COLO668 (cell line): ENCODE results near the gene NSDHL.
"Not testable (repeated sequence)": the region's sequence is repeated elsewhere in the genome, so short reads cannot be mapped to it uniquely, and the experiment has no call there.

ENCODE experiments used
- DNase-seq: peaks from one replicate; lab custom pipeline; 2025; ENCODE audit not compliant: unreplicated experiment; lab: John Stamatoyannopoulos, UW

The NSDHL gene

GRCh38 chrX:152830312-152831305 is at the start of gene NSDHL, which contains the start of gene CETN2:
NSDHL (plus strand) TSS chrX:152831063; CDS start chrX:152846325, 15,262 bp downstream.
CETN2 (minus strand) TSS chrX:152830757; CDS start chrX:152830710, 47 bp downstream.
- peak; percentile 99 for DNase-seq

DNA sequence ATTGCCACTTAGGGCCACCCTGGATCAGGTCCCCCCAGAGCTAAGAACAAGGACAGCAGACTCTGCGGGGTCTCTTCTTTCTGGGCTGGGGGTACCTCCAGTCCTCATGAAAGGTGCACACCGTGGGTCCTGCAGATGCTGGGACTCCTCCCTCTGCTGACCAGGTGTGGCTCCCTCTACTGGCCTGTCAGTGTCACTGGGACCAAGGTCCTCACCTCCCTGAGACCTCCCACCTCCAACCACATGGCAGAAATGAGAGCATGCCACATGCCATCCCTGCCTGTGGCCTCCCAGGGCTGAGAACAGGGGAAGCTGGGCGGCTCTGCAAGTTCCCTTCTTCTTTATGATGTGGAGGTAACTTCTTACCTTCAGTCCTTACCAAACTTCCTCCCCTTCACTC is 43.8 kb upstream of the NSDHL start:
- DNase-seq: not testable (repeated sequence)

DNA sequence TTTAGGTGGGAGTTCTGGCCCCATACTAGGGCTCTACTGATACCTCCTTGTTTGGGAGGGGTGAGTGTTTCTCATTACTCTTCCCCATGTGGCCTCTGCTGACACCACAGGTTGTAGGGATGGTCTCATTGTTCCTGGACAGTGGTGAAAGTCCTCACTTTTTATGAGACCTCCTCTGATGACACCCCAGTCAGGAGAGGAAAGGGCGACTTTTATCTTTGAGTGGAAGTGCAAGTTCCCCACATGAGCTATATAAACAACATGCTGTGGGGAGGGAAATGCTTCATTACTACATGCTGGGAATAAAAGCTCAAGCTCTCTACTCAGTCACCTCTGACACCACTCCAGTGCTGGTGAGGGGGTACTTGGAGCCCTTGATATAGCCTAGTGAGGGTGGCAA is 31.9 kb upstream of the NSDHL start:
- no peak for DNase-seq

GRCh38 chrX:152806035-152806434 is 24.8 kb upstream of the NSDHL start:
- no peak for DNase-seq

DNA sequence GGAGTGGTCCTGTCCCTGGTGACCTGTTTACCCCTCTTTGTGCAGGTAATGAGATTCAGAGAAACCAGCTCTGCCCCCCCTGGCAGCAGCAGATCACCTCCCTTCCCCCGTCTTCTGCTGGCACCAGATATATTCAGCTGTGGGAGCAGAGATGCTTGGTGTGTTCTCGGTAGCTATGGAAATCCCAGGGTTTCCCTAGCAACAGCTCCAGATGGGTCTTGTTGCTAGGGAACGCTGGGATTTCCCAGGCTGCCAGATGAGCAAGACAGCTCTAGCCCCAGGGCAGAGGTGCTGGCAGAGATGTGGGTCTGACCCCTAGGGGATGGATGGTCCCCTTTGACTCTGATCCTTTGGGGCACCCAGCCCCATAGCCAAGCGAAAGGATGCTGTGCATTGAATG is 20.5 kb upstream of the NSDHL start:
- peak; percentile 19 for DNase-seq

DNA sequence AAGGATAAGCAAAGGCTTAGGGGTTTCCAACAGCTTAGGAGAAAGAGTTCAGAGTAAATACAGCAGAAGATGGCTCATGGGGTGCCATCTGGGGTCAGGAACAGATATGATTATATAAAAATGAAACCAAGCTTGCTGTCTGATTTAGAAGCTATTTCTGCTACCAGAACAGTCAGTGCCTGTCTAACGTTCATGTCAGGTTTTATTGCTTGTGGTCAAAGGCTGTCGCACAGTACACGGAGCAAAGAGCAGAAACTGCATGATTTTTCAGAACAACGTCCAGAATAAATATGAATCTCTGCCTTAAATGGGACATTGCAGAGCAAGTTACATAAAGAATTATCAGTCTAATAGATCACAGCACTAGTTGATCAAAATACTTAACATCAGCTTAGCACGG is 17.7 kb upstream of the NSDHL start:
- no peak for DNase-seq

DNA sequence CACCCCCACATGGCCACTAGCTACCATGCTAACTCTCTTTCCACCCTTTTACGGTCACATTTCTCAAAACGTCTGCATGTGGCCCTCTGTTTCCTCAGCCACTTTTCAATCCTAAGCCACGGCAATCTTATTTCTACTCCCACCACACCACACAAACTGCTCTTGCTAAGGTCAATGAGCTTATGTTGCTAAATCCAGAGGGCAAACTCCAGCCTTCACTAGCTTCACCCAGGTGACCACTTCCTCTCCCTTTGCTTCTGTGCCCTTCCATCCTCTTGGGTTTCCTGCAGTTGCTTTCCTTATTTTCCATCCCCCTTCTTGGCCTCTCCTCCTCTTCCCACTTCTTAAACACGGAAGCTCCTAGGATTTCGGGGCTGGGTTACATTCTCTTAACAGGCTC is 16.8 kb upstream of the NSDHL start:
- no peak for DNase-seq

GRCh38 chrX:152817078-152817764 is 13.6 kb upstream of the NSDHL start:
- peak; percentile 14 for DNase-seq

DNA sequence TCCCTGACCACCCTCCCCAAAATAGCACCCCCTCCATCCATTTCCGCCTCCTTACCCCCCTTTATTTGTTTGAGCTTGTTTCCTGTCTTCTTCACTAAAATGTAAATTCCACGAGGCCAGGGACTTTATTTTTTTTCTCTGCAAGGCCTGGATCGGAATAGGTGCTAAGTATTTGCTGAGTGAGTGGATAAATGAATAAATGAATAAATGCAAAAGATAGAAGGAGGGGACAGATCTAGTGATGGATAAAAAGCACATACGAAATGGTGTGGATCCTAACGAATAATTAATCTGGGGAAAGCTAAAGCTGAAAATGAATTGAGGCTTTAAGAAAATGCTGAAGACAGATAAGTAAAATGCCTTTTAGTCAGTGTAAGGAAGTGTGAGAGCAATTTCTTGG is 12.5 kb upstream of the NSDHL start:
- DNase-seq: no peak

GRCh38 chrX:152819266-152819665 is 11.6 kb upstream of the NSDHL start:
- DNase-seq: no peak

DNA sequence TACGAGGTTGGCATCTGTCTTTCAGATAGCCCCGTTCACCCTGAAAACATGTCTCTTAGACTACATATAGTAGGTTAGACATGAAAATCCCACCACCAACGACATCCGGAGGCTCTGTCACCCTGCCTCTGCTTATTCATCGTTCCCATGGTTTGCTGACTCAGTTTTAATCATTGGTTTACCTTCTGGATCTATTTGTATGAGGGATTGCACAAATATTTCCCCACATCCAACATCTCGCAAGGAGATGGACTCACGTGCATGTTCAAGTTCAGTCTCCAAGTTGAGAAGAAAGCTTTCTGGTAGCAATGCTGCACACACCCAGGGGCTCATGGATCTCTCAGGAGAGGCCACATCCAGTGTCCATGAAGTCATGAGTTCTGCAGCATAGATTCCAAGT is 11.1 kb upstream of the NSDHL start:
- DNase-seq: no peak

DNA sequence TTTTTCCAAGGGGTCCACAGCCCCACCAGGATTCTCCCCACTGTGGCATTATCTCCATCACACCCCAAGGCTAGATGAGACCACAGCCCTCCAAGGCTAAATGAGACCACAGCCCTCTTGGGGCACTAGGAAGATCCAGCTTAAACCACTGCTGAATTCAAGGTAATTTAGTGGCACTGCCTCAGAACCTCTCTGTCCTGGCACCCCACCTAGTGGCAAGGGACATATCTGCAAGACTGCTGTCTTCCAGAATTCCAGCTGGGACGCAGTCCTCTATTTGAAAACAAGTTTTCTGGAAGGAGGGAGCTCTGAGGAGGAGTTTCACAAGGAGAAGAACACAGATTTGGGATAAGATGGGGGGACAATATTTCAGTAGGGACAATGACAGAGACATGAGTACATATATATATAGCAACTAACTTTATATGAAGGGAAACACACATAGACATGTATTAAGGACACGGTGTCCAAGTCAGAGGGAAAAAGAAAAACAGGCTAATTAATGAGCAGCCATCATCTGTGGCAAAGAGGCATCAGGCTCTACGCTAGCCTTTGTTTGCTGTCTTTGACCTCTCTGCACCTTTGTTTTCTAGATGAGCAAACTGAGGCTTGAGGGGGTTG is 9.6 kb upstream of the NSDHL start:
- peak; percentile 50 for DNase-seq

- DNase-seq: no peak
Observed at GRCh38 chrX:152822383-152823086, 8.3 kb upstream of the NSDHL start.

DNA sequence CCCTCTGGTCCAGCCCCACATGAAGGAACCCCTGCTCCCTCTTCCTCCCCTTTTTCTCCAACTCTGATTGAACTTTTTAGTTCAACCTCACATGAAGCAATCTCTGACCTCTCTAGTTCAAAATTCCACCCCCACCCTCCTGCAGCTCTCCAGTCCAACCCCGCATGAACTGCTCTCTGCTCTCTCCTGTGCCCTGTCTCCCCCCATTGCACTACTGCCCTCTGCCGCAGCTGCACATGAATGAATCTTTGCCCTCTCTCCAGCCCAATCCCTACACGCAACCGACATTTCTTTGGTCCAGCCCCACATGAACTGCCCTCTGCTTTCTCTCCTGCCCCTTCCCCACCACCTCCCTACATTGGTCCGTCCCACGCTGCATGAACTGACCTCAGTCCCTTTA is 7.2 kb upstream of the NSDHL start:
- no peak for DNase-seq

GRCh38 chrX:152824841-152825374 is 6.0 kb upstream of the NSDHL start:
- DNase-seq: no peak

DNA sequence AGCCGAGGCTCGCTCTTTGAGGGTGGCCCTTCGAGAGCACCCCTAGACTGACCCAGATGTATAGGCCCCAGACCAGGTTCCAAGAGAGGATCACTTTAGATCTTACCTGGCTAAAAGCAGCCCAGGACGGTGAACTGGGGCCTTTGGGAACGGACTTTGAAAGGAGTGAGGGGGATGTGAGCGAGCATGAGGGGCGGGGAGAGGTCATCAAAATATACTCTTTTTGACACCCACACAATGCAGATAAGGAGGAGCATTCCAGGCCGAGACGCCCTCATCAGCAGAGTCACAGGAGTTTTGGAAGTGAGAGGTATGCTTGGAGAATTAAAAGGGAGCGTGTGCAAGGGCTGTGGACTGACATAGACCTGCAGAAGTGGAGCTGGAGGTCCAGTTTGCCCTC is 528 bp downstream of the NSDHL start:
- DNase-seq: no peak

- DNase-seq: no peak
Observed at GRCh38 chrX:152832520-152832919, 1.7 kb downstream of the NSDHL start.

DNA sequence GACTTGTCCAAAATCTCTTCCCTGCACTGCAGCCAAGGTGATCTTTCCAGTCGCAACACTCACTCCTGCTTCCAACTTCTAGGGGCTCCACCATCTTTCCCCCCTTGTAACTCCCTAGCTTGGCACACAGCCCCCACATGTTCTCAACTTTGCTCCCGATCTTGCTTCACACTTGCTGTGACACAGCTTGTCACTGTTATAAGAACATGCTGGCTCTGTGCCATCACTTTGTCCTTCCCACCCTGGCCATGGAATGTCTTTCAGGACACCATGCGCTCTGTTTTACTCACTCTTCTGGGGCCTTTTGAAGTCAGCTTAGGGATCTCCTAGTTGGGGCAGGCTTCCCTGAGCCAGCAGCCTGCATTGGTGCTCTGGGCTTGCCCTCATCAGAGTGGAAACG is 2.5 kb downstream of the NSDHL start:
- no peak for DNase-seq

GRCh38 chrX:152835470-152835869 is 4.6 kb downstream of the NSDHL start:
- DNase-seq: not testable (repeated sequence)

DNA sequence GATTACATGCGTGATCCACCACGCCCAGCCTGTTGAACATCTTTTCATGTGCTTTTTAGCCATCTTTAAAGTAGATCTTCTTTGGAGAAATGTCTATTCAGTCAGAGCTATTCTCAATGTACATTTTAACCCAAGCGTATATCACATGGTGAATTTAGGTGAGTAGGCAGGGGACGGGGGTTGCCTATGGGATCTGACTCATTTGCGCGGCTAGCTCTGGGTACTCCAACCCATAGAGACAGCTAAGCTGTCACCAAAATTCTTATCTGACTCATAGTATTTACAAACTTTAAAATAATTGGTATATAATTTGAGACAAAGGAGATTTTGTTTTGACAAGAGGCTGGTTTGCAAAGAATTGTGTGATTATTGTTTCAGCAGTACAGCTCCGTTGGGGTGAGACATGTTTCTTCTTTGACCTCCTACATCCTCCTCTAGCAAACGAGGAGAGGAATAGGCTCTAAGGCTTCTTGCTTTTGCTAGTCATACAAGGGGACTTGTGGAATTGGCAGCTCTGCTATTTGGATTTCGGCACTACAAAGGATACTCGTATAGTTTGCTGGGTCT is 12.0 kb downstream of the NSDHL start:
- no peak for DNase-seq
